H1 (cell line): ENCODE data around the gene PTBP1. TPM values are rescaled to one million over a fixed set of nuclear protein-coding genes. Genes with fewer than 3 reads are reported as not detected.

Source experiments
- CTCF ChIA-PET: fragments of 300-600 bp; sonication (Branson Sonifier 250); formaldehyde crosslinking; loops from one replicate; lab custom pipeline; 2021; ENCODE audit not compliant: partially characterized antibody; lab: Charles Lee
- POLR2A ChIA-PET: fragments of 300-600 bp; sonication (Branson Sonifier 250); formaldehyde crosslinking; loops from one replicate; lab custom pipeline; 2021; ENCODE audit warnings: inconsistent platforms; ENCODE audit not compliant: partially characterized antibody; lab: Charles Lee
- DNase-seq, 2 experiments: peaks; one replicate each; pipeline versions ENCODE4 v3.0.0 to v3.0.0-alpha.2; 2010 to 2022; ENCODE audit warnings: low spot score in 2 of 2, low read depth in 1 of 2, mixed read lengths in 1 of 2
- FAIRE-seq: peaks from 2 replicates; lab custom pipeline; 2011; peaks lifted over from hg19 to GRCh38; lab: Jason Lieb, UNC
- H2AFZ ChIP-seq: 2 replicates; pipeline ENCODE4 v1.8.1; 2012; ENCODE audit warnings: low read length, inconsistent platforms
- H2AK5ac ChIP-seq: 2 replicates; pipeline ENCODE4 v1.6.1; 2013; ENCODE audit warnings: low read depth, low read length
- H2BK120ac ChIP-seq: replicated peaks from 2 replicates; pipeline ENCODE3; 2013; ENCODE audit warnings: low read depth, low read length, inconsistent platforms
- H2BK12ac ChIP-seq: 2 replicates; pipeline ENCODE4 v1.6.1; 2013; ENCODE audit warnings: low read depth, low read length
- H2BK15ac ChIP-seq: 2 replicates; pipeline ENCODE4 v1.6.1; 2013; ENCODE audit warnings: low read length
- H2BK20ac ChIP-seq: 2 replicates; pipeline ENCODE4 v1.6.1; 2013; ENCODE audit warnings: low read length
- H2BK5ac ChIP-seq: 2 replicates; pipeline ENCODE4 v1.6.1; 2013; ENCODE audit warnings: low read depth, low read length
- H3K14ac ChIP-seq: 2 replicates; pipeline ENCODE4 v1.6.1; 2013; ENCODE audit warnings: inconsistent platforms; ENCODE audit not compliant: insufficient read length
- H3K18ac ChIP-seq: 2 replicates; pipeline ENCODE4 v1.6.1; 2013; ENCODE audit warnings: low read length; ENCODE audit errors: extremely low read depth
- H3K23ac ChIP-seq: 2 replicates; pipeline ENCODE4 v1.6.1; 2013; ENCODE audit warnings: inconsistent platforms; ENCODE audit not compliant: insufficient read length
- H3K23me2 ChIP-seq: 2 replicates; pipeline ENCODE4 v1.6.1; 2013; ENCODE audit warnings: low read depth, low read length
- H3K27ac ChIP-seq: 2 replicates; pipeline ENCODE4 v1.6.1; 2011; ENCODE audit warnings: low read depth, low read length, inconsistent platforms
- H3K27me3 ChIP-seq, 4 experiments: replicated peaks in 1 of 4; 1 replicate in 1 of 4; 2 replicates in 3 of 4; pipeline versions ENCODE4 v1.6.1 to v1.8.1; 2011 to 2013; ENCODE audit warnings: low read length in 3 of 4, mild to moderate bottlenecking in 3 of 4, inconsistent platforms in 2 of 4, mixed read lengths in 2 of 4, moderate library complexity in 1 of 4; ENCODE audit not compliant: control insufficient read depth in 3 of 4, insufficient read depth in 3 of 4; ENCODE audit errors: extremely low read depth in 1 of 4
- H3K36me3 ChIP-seq, 4 experiments: 2 replicates each; pipeline versions ENCODE4 v1.6.1 to v1.8.1; 2011 to 2013; ENCODE audit warnings: mild to moderate bottlenecking in 4 of 4, low read length in 3 of 4, moderate library complexity in 2 of 4, control low read depth in 1 of 4, inconsistent platforms in 1 of 4; ENCODE audit not compliant: insufficient read depth in 4 of 4, control insufficient read depth in 2 of 4
- H3K4ac ChIP-seq: replicated peaks from 2 replicates; pipeline ENCODE3; 2013; ENCODE audit warnings: low read length, low read depth, mixed read lengths, inconsistent platforms; ENCODE audit not compliant: insufficient read length
- H3K4me1 ChIP-seq, 4 experiments: replicated peaks in 1 of 4; 1 replicate in 1 of 4; 2 replicates in 3 of 4; pipeline versions ENCODE4 v1.6.1 to v1.8.1; 2011 to 2013; ENCODE audit warnings: low read length in 3 of 4, inconsistent platforms in 2 of 4, mixed read lengths in 1 of 4; ENCODE audit not compliant: insufficient read depth in 4 of 4, control insufficient read depth in 3 of 4
- H3K4me2 ChIP-seq, 2 experiments: 2 replicates each; pipeline versions ENCODE4 v1.6.1 to v1.8.1; 2011 to 2013; ENCODE audit warnings: low read depth in 2 of 2, low read length in 2 of 2, control low read depth in 1 of 2, inconsistent platforms in 1 of 2, mild to moderate bottlenecking in 1 of 2; ENCODE audit not compliant: insufficient read depth in 1 of 2
- H3K4me3 ChIP-seq, 4 experiments: fragments of 200-600, 300-600 bp in 1 of 4; sonication (generic), shearing (Covaris generic), sonication (Bioruptor Twin) in 1 of 4; 2 replicates each; pipeline versions ENCODE4 v1.5.1 to v1.8.1; 2011 to 2016; ENCODE audit warnings: low read length in 4 of 4, low read depth in 3 of 4, control low read depth in 2 of 4, inconsistent platforms in 2 of 4, mild to moderate bottlenecking in 2 of 4, mixed read lengths in 1 of 4, moderate library complexity in 1 of 4; ENCODE audit not compliant: insufficient read depth in 2 of 4; ENCODE audit errors: extremely low read depth in 1 of 4
- H3K56ac ChIP-seq: replicated peaks from 2 replicates; pipeline ENCODE3; 2013; ENCODE audit warnings: low read depth, mild to moderate bottlenecking, mixed read lengths, low read length, inconsistent platforms; ENCODE audit not compliant: insufficient read length
- H3K79me1 ChIP-seq: 2 replicates; pipeline ENCODE4 v1.6.1; 2013; ENCODE audit warnings: low read depth, low read length, control low read depth
- H3K79me2 ChIP-seq, 2 experiments: 2 replicates each; pipeline versions ENCODE4 v1.6.1 to v1.8.1; 2012 to 2013; ENCODE audit warnings: low read length in 2 of 2, mild to moderate bottlenecking in 2 of 2, inconsistent platforms in 1 of 2; ENCODE audit not compliant: insufficient read depth in 2 of 2, control insufficient read depth in 1 of 2
- H3K9ac ChIP-seq, 4 experiments: replicated peaks in 1 of 4; 1 replicate in 1 of 4; 2 replicates in 3 of 4; pipeline versions ENCODE4 v1.6.1 to v1.8.1; 2011 to 2013; ENCODE audit warnings: low read depth in 3 of 4, low read length in 3 of 4, control low read depth in 2 of 4, mild to moderate bottlenecking in 2 of 4, moderate library complexity in 2 of 4, inconsistent platforms in 1 of 4; ENCODE audit errors: extremely low read depth in 1 of 4
- H3K9me3 ChIP-seq, 2 experiments: 2 replicates each; pipeline versions ENCODE4 v1.6.1 to v1.8.1; 2012 to 2013; ENCODE audit warnings: mild to moderate bottlenecking in 2 of 2, moderate library complexity in 2 of 2, control low read depth in 1 of 2, inconsistent platforms in 1 of 2, low read depth in 1 of 2, low read length in 1 of 2, mixed read lengths in 1 of 2; ENCODE audit not compliant: insufficient read depth in 2 of 2
- H4K20me1 ChIP-seq, 2 experiments: replicated peaks in 1 of 2; 2 replicates each; pipeline versions ENCODE3 to v1.8.1; 2011 to 2013; ENCODE audit warnings: inconsistent platforms in 2 of 2, low read length in 2 of 2, mild to moderate bottlenecking in 1 of 2; ENCODE audit not compliant: insufficient read depth in 2 of 2, control insufficient read depth in 1 of 2
- H4K5ac ChIP-seq: 2 replicates; pipeline ENCODE4 v1.6.1; 2013; ENCODE audit warnings: low read length, low read depth, mixed read lengths, inconsistent platforms; ENCODE audit not compliant: insufficient read length
- H4K8ac ChIP-seq: 2 replicates; pipeline ENCODE4 v1.8.0; 2013; ENCODE audit warnings: mild to moderate bottlenecking, moderate library complexity, low read length, inconsistent platforms; ENCODE audit not compliant: insufficient read depth; ENCODE audit errors: extremely low read depth
- H4K91ac ChIP-seq: replicated peaks from 2 replicates; pipeline ENCODE3; 2013; ENCODE audit warnings: low read length, mixed read lengths, inconsistent platforms; ENCODE audit not compliant: insufficient read length
- CBX5 ChIP-seq: fragments of 300-800, 300-1000 bp; sonication (generic); IDR thresholded peaks from 2 replicates; pipeline ENCODE4 v1.7.1; 2016; ENCODE audit warnings: antibody characterized with exemption, low read length, low read depth
- E2F6 ChIP-seq: IDR thresholded peaks from 2 replicates; pipeline ENCODE4 v1.6.1; 2012; ENCODE audit warnings: inconsistent platforms
- EGR1 ChIP-seq: IDR thresholded peaks from 2 replicates; pipeline ENCODE4 v1.6.1; 2011; ENCODE audit warnings: low read depth, low read length, borderline replicate concordance
- GABPA ChIP-seq: IDR thresholded peaks from 2 replicates; pipeline ENCODE4 v1.6.1; 2011; ENCODE audit warnings: mild to moderate bottlenecking, low read length, moderate library complexity, borderline replicate concordance; ENCODE audit not compliant: insufficient read depth
- GTF2F1 ChIP-seq: IDR thresholded peaks from 2 replicates; pipeline ENCODE4 v1.6.1; 2012; ENCODE audit warnings: low read depth, low read length, improper control_type of control experiment, borderline replicate concordance
- KDM5A ChIP-seq: fragments of 200-600 bp; IDR thresholded peaks from 2 replicates; pipeline ENCODE4 v1.7.1; 2012; ENCODE audit warnings: mild to moderate bottlenecking, low read length, inconsistent platforms, mixed read lengths
- NRF1 ChIP-seq: IDR thresholded peaks from 2 replicates; pipeline ENCODE4 v1.6.1; 2011; ENCODE audit warnings: mild to moderate bottlenecking, low read depth, low read length, improper control_type of control experiment
- RXRA ChIP-seq: IDR thresholded peaks from 2 replicates; pipeline ENCODE4 v1.6.1; 2011; ENCODE audit warnings: low read depth, mild to moderate bottlenecking, low read length, moderate library complexity; ENCODE audit not compliant: insufficient read depth
- SAP30 ChIP-seq: fragments of 300-600 bp; sonication (generic); IDR thresholded peaks from 2 replicates; pipeline ENCODE4 v1.7.1; 2012; ENCODE audit warnings: low read length, moderate library complexity, mild to moderate bottlenecking, inconsistent platforms; ENCODE audit not compliant: insufficient read depth, insufficient replicate concordance
- SIX5 ChIP-seq: IDR thresholded peaks from 2 replicates; pipeline ENCODE4 v1.6.1; 2011; ENCODE audit warnings: mild to moderate bottlenecking, low read depth, low read length
- WGBS, 2 experiments: shearing (Covaris generic) in 1 of 2; methylation state at CpG; one replicate each; pipeline versions ENCODE4 v1.1.6 to v1.1.7; 2013 to 2015; ENCODE audit warnings: low lambda C conversion rate in 2 of 2, mixed read lengths in 2 of 2, inconsistent platforms in 1 of 2, low coverage in 1 of 2, missing lambda C conversion rate in 1 of 2; ENCODE audit not compliant: insufficient replicate concordance in 2 of 2, insufficient coverage in 1 of 2, insufficient read length in 1 of 2; ENCODE audit errors: extremely low coverage in 1 of 2, missing lambda C conversion rate in 1 of 2; 5-methylcytosine and 5-hydroxymethylcytosine counted together
- polyA plus RNA-seq, 7 experiments: library from polyadenylated mRNA; depleted of rRNA in 3 of 7; stranded (reverse) in 5 of 7; unstranded in 2 of 7; fragments of >200 nt in 5 of 7; fragments of 200-250 nt in 2 of 7; gene quantifications; 1 replicate in 5 of 7; 2 replicates in 1 of 7; 4 replicates in 1 of 7; pipeline versions ENCODE4 v1.2.1 to v1.2.3, GENCODE V29; 2011 to 2013; ENCODE audit warnings: missing spikeins in 2 of 7, mixed read lengths in 2 of 7
- total RNA-seq: library from RNA; stranded (reverse); fragmentation: NEBNext Ultra II Directional; extraction: Animal tissue kit (Norgen Biotek cat#: 25700); gene quantifications from 2 replicates; pipeline ENCODE4 v1.2.1, GENCODE V29; 2021

PTBP1 gene
- total and polyA plus RNA-seq, 2 of the 8 experiments (the other 6 are each of a cell fraction or from before 2014, with no cell fraction given), result 528 to 888 TPM

GRCh38 chr19:782878-783668, 14.2 kb upstream of the PTBP1 start:
- Histone ChIP-seq H4K8ac (peak overlapping the region; percentile 82; the same call in 1 of the 2 replicates), H3K9ac (peak overlapping the region in 2 of 4 experiments; percentile 10 to 60; a peak in 1 of 7 replicates), H3K18ac (peak overlapping the region; percentile 86), H3K27me3 (no peaks in the 10 kb centered on the region), H2BK120ac (peak overlapping the region; percentile 51), H2AK5ac (peak overlapping the region; percentile 98; the same call in 1 of the 2 replicates), H3K56ac (no peak overlapping the region), H4K91ac (peak overlapping the region; percentile 34), H3K79me1 (no peaks in the 10 kb centered on the region; the same call in 1 of the 2 replicates), H3K4me3 (peak overlapping the region; percentile 34 to 53 (median 38); a peak in 7 of 8 replicates), H3K9me3 (no peaks in the 10 kb centered on the region), H4K5ac (peak overlapping the region; percentile 9), H2AFZ (no peak overlapping the region), H3K4me2 (peak overlapping the region; percentile 56 to 67), H2BK12ac (peak overlapping the region; percentile 97), H3K27ac (peak overlapping the region; percentile 12; the same call in 1 of the 2 replicates), H2BK5ac (peak overlapping the region; percentile 83; the same call in 1 of the 2 replicates), H3K4ac (no peak overlapping the region), H4K20me1 (no peaks in the 10 kb centered on the region), H3K79me2 (peaks cover 0 to 2% of the 10 kb centered on the region in 2 experiments; a peak in 2 of 4 replicates), H3K36me3 (no peaks in the 10 kb centered on the region), H3K23ac (peak overlapping the region; percentile 1), H3K23me2 (no peaks in the 10 kb centered on the region), H2BK15ac (no peak overlapping the region), H3K14ac (no peak overlapping the region), H2BK20ac (0 out of 2 replicates have a peak overlapping the region, but pooled peaks have one; percentile 32), H3K4me1 (peaks cover 7 to 16% (median 12%) of the 10 kb centered on the region in 4 experiments)
- ChIA-PET POLR2A (interaction anchor here (1.2 to 9.0 kb wide), 9 partner anchors 10 to 244 kb away, joined by 3 to 61 read pairs (median 12); partner anchors contain the start of genes CNN2 and PTBP1), CTCF (interaction anchor here (0.6 to 1.1 kb wide), 3 partner anchors 9 to 113 kb away, joined by 3 read pairs; no protein-coding TSS in a partner anchor)
- DNase-seq (peak in 1 of 2 experiments; percentile 65), FAIRE-seq (no peak)
- WGBS, 2 experiments, result 65% methylated on average over 30 of the region's 30 CpGs; no CpG with 5 or more reads in 1 of the 2 experiments
- TF ChIP-seq NRF1 (no peak), CBX5 (no peak), SIX5 (no peak), SAP30 (no peak), EGR1 (no peak), RXRA (no peak), GTF2F1 (no peak), GABPA (no peak), KDM5A (no peak), E2F6 (no peak)
